ENCODE results near the gene TTF2. TPM values are rescaled to one million over a fixed set of nuclear protein-coding genes. Genes with fewer than 3 reads are reported as not detected.

Gene TTF2
- total RNA-seq, 2 experiments from 2014 or later = 35.4 to 36.6 TPM

GRCh38 chr1:117030271-117030877 is 29.8 kb upstream of the TTF2 start:
- intact Hi-C loops (cut with DNase I, micrococcal nuclease) = no loop called here
- Mint-ChIP-seq H3K36me3 (ENCODE audit: low read depth) (no peaks in the 10 kb centered on the region), H3K27ac (no peak overlapping the region), H3K9me3 (no peaks in the 10 kb centered on the region), H3K4me1 (ENCODE audit: low read depth) (peaks cover 18% of the 10 kb centered on the region), H3K4me3 (no peak overlapping the region), H3K27me3 (no peaks in the 10 kb centered on the region)
- no peak overlapping the region for H3K4me3 ChIP-seq (ENCODE audit: low read length)
- DNase-seq (no peak), ATAC-seq (ENCODE audit: poor library complexity) (no peak)
- peaks cover 10% of the 10 kb centered on the region for H3K36me3 ChIP-seq (ENCODE audit: insufficient read depth, low read length)
- ChIA-PET CTCF (no interaction called here), POLR2A (no interaction called here)
- no peak overlapping the region for H3K27ac ChIP-seq (ENCODE audit: low read depth in 1 of 2, low read length in 2 of 2)
- H3K27me3 ChIP-seq (ENCODE audit: control insufficient read depth in 1 of 2, insufficient read depth in 2 of 2, low read length in 2 of 2) = no peaks in the 10 kb centered on the region
- H3K4me1 ChIP-seq (ENCODE audit: insufficient read depth, low read length) = peaks cover 7% of the 10 kb centered on the region
- TF ChIP-seq CTCF (IDR thresholded peaks at IDR 0.05) = no peak
- H3K9me3 ChIP-seq (ENCODE audit: control insufficient read depth in 1 of 2, insufficient read depth in 1 of 2, low read length in 2 of 2) = no peaks in the 10 kb centered on the region

GRCh38 chr1:117032266-117032665 is 27.9 kb upstream of the TTF2 start:
- H3K36me3 Mint-ChIP-seq (ENCODE audit: low read depth) = no peaks in the 10 kb centered on the region
- CTCF ChIA-PET = no interaction called here

GRCh38 chr1:117032681-117033539 is 27.2 kb upstream of the TTF2 start:
- Mint-ChIP-seq H3K4me1 (ENCODE audit: low read depth) (peaks cover 18% of the 10 kb centered on the region), H3K36me3 (ENCODE audit: low read depth) (no peaks in the 10 kb centered on the region), H3K27ac (no peak overlapping the region), H3K9me3 (no peaks in the 10 kb centered on the region), H3K27me3 (no peaks in the 10 kb centered on the region), H3K4me3 (no peak overlapping the region)
- H3K4me1 ChIP-seq (ENCODE audit: insufficient read depth, low read length) = peaks cover 7% of the 10 kb centered on the region
- no peak for TF ChIP-seq CTCF (IDR thresholded peaks at IDR 0.05)
- ATAC-seq (ENCODE audit: poor library complexity) (no peak), DNase-seq (no peak)
- intact Hi-C loops (cut with DNase I, micrococcal nuclease) = no loop called here
- H3K4me3 ChIP-seq (ENCODE audit: low read length) = no peak overlapping the region
- H3K9me3 ChIP-seq (ENCODE audit: control insufficient read depth in 1 of 2, insufficient read depth in 1 of 2, low read length in 2 of 2) = no peaks in the 10 kb centered on the region
- no peaks in the 10 kb centered on the region for H3K27me3 ChIP-seq (ENCODE audit: control insufficient read depth in 1 of 2, insufficient read depth in 2 of 2, low read length in 2 of 2)
- CTCF ChIA-PET = no interaction called here
- peaks cover 6% of the 10 kb centered on the region for H3K36me3 ChIP-seq (ENCODE audit: insufficient read depth, low read length)
- POLR2A ChIA-PET = no interaction called here
- H3K27ac ChIP-seq (ENCODE audit: low read depth in 1 of 2, low read length in 2 of 2) = no peak overlapping the region

More at GRCh38 chr1:117032266-117032665, 27.9 kb upstream of the TTF2 start:
- no peak overlapping the region for H3K27ac Mint-ChIP-seq
- Histone ChIP-seq H3K36me3 (ENCODE audit: insufficient read depth, low read length) (peaks cover 6% of the 10 kb centered on the region), H3K4me3 (ENCODE audit: low read length) (no peak overlapping the region), H3K27me3 (ENCODE audit: control insufficient read depth in 1 of 2, insufficient read depth in 2 of 2, low read length in 2 of 2) (no peaks in the 10 kb centered on the region), H3K4me1 (ENCODE audit: insufficient read depth, low read length) (peaks cover 7% of the 10 kb centered on the region), H3K27ac (ENCODE audit: low read depth in 1 of 2, low read length in 2 of 2) (no peak overlapping the region), H3K9me3 (ENCODE audit: control insufficient read depth in 1 of 2, insufficient read depth in 1 of 2, low read length in 2 of 2) (no peaks in the 10 kb centered on the region)
- intact Hi-C loops (cut with DNase I, micrococcal nuclease) = no loop called here
- DNase-seq (no peak), ATAC-seq (ENCODE audit: poor library complexity) (no peak)
- no peak overlapping the region for H3K4me3 Mint-ChIP-seq
- H3K4me1 Mint-ChIP-seq (ENCODE audit: low read depth) = peaks cover 18% of the 10 kb centered on the region
- POLR2A ChIA-PET = no interaction called here
- no peaks in the 10 kb centered on the region for H3K9me3 Mint-ChIP-seq
- no peak for TF ChIP-seq CTCF (IDR thresholded peaks at IDR 0.05)
- no peaks in the 10 kb centered on the region for H3K27me3 Mint-ChIP-seq

All from CD4-positive, alpha-beta T cell (primary cell).